Activated CD4-positive, alpha-beta T cell treated with anti-CD3 and anti-CD28 coated beads, Interleukin-2, amount 10 ng/mL, durations not matched to agents 24 days and 14 days (primary cell): ENCODE data around the gene ABTB2. TPM values are rescaled to one million over a fixed set of nuclear protein-coding genes. Genes with fewer than 3 reads are reported as not detected.
"Not testable (repeated sequence)": the region's sequence is repeated elsewhere in the genome, so short reads cannot be mapped to it uniquely, and the experiment has no call there.

Experiments used
- DNase-seq: peaks from one replicate; pipeline ENCODE4 v3.0.0; 2022
- H3K27ac Mint-ChIP-seq: one replicate; pipeline ENCODE4 v1.8.0; 2022; ENCODE audit warnings: mild to moderate bottlenecking, mixed read lengths
- H3K27me3 Mint-ChIP-seq: one replicate; pipeline ENCODE4 v1.8.0; 2022; ENCODE audit warnings: mixed read lengths
- H3K36me3 Mint-ChIP-seq: one replicate; pipeline ENCODE4 v1.8.0; 2022; ENCODE audit warnings: low read depth, mild to moderate bottlenecking, mixed read lengths
- H3K4me1 Mint-ChIP-seq: one replicate; pipeline ENCODE4 v1.8.0; 2021; ENCODE audit warnings: mixed read lengths
- H3K4me3 Mint-ChIP-seq: one replicate; pipeline ENCODE4 v1.8.0; 2022; ENCODE audit warnings: mild to moderate bottlenecking, moderate library complexity, mixed read lengths
- H3K9me3 Mint-ChIP-seq: one replicate; pipeline ENCODE4 v1.8.0; 2021; ENCODE audit warnings: mixed read lengths
- intact Hi-C: fragments of 100-400 bp; cut with micrococcal nuclease; formaldehyde crosslinking; loops from one replicate; pipeline ENCODE4 v1.15.1; 2023
- total RNA-seq: library from RNA; stranded (reverse); gene quantifications from 2 replicates; pipeline ENCODE4 v1.2.3, GENCODE V29; 2022

Gene ABTB2
- total RNA-seq, 1 donor from 2014 or later: 13.1 TPM

DNA sequence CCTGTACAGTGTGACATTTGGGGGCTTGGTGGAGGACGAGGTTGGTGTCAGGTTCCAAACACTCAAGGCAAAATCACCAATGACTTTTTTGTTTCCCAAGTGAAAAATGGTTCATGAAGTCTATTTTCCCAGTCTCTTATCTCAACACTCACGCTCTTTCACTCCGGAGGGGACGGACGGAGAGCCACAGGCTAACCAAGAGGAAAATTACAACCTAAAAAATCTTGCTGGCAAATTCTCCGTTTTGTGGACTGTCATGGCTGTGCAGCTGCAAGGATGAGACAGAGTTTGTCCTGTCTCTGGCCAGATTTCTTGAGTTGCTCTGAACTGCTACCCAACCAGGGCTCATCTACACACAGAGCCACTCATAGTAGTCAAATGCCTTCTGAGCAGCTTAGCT is 101.2 kb downstream of the ABTB2 start:
- H3K9me3 Mint-ChIP-seq: no peaks in the 10 kb centered on the region
- intact Hi-C loops: no loop called here
- peaks cover 14% of the 10 kb centered on the region for H3K4me1 Mint-ChIP-seq

GRCh38 chr11:34256150-34256549 is 101.7 kb downstream of the ABTB2 start:
- H3K36me3 Mint-ChIP-seq: peaks cover 2% of the 10 kb centered on the region
- peaks cover 28% of the 10 kb centered on the region for H3K27me3 Mint-ChIP-seq
- no peaks in the 10 kb centered on the region for H3K9me3 Mint-ChIP-seq

More for the DNA sequence above, 101.2 kb downstream of the ABTB2 start:
- Mint-ChIP-seq H3K27ac (no peak overlapping the region), H3K4me3 (no peak overlapping the region), H3K27me3 (peaks cover 26% of the 10 kb centered on the region), H3K36me3 (peaks cover 2% of the 10 kb centered on the region)
- no peak for DNase-seq

DNA sequence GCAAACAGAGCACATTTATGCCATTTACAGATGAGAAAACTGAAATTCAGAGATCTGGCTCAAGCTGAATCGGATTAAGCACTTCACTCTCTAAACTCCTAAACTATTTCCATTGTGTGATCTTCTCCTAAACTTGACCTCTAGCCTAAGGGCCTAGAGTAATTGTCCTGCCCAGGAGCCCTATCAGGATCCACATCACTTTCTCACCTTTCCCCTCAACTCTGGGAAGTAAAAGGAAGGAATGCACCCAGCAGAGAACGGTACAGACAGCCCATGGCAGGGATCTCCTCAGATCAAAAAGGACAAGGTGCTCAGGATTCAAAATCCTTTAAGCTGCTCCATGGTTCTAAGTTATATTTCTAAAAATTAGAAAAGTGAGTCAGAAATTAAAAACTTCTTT is 102.7 kb downstream of the ABTB2 start:
- no peak for DNase-seq
- H3K27me3 Mint-ChIP-seq: peaks cover 25% of the 10 kb centered on the region
- intact Hi-C loops: no loop called here
- peaks cover 2% of the 10 kb centered on the region for H3K36me3 Mint-ChIP-seq
- peaks cover 29% of the 10 kb centered on the region for H3K4me1 Mint-ChIP-seq
- no peaks in the 10 kb centered on the region for H3K9me3 Mint-ChIP-seq
- no peak overlapping the region for H3K4me3 Mint-ChIP-seq
- H3K27ac Mint-ChIP-seq: no peak overlapping the region

More at GRCh38 chr11:34256150-34256549, 101.7 kb downstream of the ABTB2 start:
- intact Hi-C loops: no loop called here
- DNase-seq: no peak
- Mint-ChIP-seq H3K4me1 (peaks cover 19% of the 10 kb centered on the region), H3K27ac (no peak overlapping the region), H3K4me3 (no peak overlapping the region)

DNA sequence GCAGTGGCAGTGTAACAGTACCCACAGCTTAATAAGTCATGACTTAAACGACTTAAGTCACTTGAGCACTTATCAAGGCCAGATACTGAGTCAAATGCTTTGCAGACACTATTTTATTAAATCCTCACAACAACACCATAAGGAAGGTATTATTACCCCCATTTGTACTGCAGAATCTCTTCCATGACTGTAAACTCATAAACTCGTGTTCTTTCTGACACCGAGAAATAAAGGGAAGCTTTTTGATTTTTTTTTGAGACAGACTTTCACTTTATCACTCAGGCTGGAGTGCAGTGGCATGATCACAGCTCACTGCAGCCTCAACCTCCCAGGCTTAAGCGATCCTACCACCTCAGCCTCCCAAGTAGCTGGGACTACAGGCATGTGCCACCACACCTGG is 103.8 kb downstream of the ABTB2 start:
- peaks cover 26% of the 10 kb centered on the region for H3K27me3 Mint-ChIP-seq
- H3K9me3 Mint-ChIP-seq: no peaks in the 10 kb centered on the region
- no peak overlapping the region for H3K4me3 Mint-ChIP-seq
- H3K4me1 Mint-ChIP-seq: peaks cover 40% of the 10 kb centered on the region
- H3K36me3 Mint-ChIP-seq: peaks cover 2% of the 10 kb centered on the region
- intact Hi-C loops: no loop called here
- no peak overlapping the region for H3K27ac Mint-ChIP-seq
- no peak for DNase-seq

GRCh38 chr11:34252651-34253050 is 105.2 kb downstream of the ABTB2 start:
- intact Hi-C loops: no loop called here
- no peak for DNase-seq
- peaks cover 2% of the 10 kb centered on the region for H3K36me3 Mint-ChIP-seq
- H3K27ac Mint-ChIP-seq: no peak overlapping the region
- H3K9me3 Mint-ChIP-seq: no peaks in the 10 kb centered on the region
- no peak overlapping the region for H3K4me3 Mint-ChIP-seq
- peaks cover 21% of the 10 kb centered on the region for H3K27me3 Mint-ChIP-seq
- H3K4me1 Mint-ChIP-seq: peaks cover 50% of the 10 kb centered on the region

GRCh38 chr11:34252015-34252414 is 105.8 kb downstream of the ABTB2 start:
- Mint-ChIP-seq H3K27ac (no peak overlapping the region), H3K4me1 (peaks cover 57% of the 10 kb centered on the region)

DNA sequence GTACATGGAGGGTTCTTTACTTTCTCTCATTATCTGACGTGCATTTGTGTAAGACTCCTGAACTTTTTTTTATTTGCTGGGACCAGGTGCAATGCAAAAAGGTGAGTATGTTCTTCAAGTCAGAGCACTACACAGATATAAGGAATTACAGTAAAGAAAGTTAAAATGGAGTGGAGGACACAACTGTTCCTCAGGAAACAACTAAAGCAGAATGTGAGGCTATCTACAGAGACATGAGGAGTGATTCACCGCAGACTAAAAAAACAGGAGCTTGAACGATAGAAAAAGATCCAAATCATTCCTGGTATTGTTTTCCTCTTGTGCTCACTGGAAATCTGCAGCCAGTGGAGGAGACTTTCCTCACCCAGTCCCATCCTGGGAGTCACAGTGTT is 106.2 kb downstream of the ABTB2 start:
- H3K27ac Mint-ChIP-seq: peak overlapping the region; percentile 49
- H3K27me3 Mint-ChIP-seq: peaks cover 17% of the 10 kb centered on the region
- H3K4me3 Mint-ChIP-seq: peak overlapping the region; percentile 56
- no peak for DNase-seq
- intact Hi-C loops: loop anchor here (1.0 kb wide), 1 partner anchor 199 kb away; no protein-coding TSS in a partner anchor
- no peaks in the 10 kb centered on the region for H3K36me3 Mint-ChIP-seq
- peaks cover 3% of the 10 kb centered on the region for H3K9me3 Mint-ChIP-seq
- peaks cover 60% of the 10 kb centered on the region for H3K4me1 Mint-ChIP-seq

More at GRCh38 chr11:34252015-34252414, 105.8 kb downstream of the ABTB2 start:
- H3K27me3 Mint-ChIP-seq: peaks cover 19% of the 10 kb centered on the region
- intact Hi-C loops: no loop called here
- H3K36me3 Mint-ChIP-seq: peaks cover 2% of the 10 kb centered on the region
- peaks cover 3% of the 10 kb centered on the region for H3K9me3 Mint-ChIP-seq
- DNase-seq: no peak
- no peak overlapping the region for H3K4me3 Mint-ChIP-seq

- Mint-ChIP-seq H3K9me3 (peaks cover 3% of the 10 kb centered on the region), H3K27ac (peak overlapping the region; percentile 49), H3K4me1 (peaks cover 64% of the 10 kb centered on the region), H3K27me3 (peaks cover 16% of the 10 kb centered on the region), H3K36me3 (no peaks in the 10 kb centered on the region), H3K4me3 (peak overlapping the region; percentile 56)
- DNase-seq: peak; percentile 86
- intact Hi-C loops: loop anchor here (1.0 kb wide), 1 partner anchor 199 kb away; no protein-coding TSS in a partner anchor
These were observed 106.8 kb downstream of the ABTB2 start for GRCh38 chr11:34250732-34251588.

GRCh38 chr11:34250211-34250610 is 107.6 kb downstream of the ABTB2 start:
- intact Hi-C loops: no loop called here
- DNase-seq: no peak
- Mint-ChIP-seq H3K9me3 (peaks cover 3% of the 10 kb centered on the region), H3K4me1 (peaks cover 71% of the 10 kb centered on the region), H3K4me3 (no peak overlapping the region), H3K36me3 (no peaks in the 10 kb centered on the region), H3K27me3 (peaks cover 14% of the 10 kb centered on the region), H3K27ac (peak overlapping the region; percentile 19)

- Mint-ChIP-seq H3K27ac (no peak overlapping the region), H3K4me3 (no peak overlapping the region)
These were observed 108.4 kb downstream of the ABTB2 start for GRCh38 chr11:34249439-34249838.

GRCh38 chr11:34246511-34246910 is 111.3 kb downstream of the ABTB2 start:
- intact Hi-C loops: loop anchor here (5.0 to 10.0 kb wide), 5 partner anchors 352 to 898 kb away; partner anchors contain the start of gene LMO2
- H3K9me3 Mint-ChIP-seq, H3K4me3 Mint-ChIP-seq, DNase-seq, H3K27ac Mint-ChIP-seq, H3K27me3 Mint-ChIP-seq, H3K36me3 Mint-ChIP-seq: not testable (repeated sequence)
- H3K4me1 Mint-ChIP-seq: peaks cover 89% of the 10 kb centered on the region

More at GRCh38 chr11:34249439-34249838, 108.4 kb downstream of the ABTB2 start:
- peaks cover 11% of the 10 kb centered on the region for H3K27me3 Mint-ChIP-seq
- H3K36me3 Mint-ChIP-seq: no peaks in the 10 kb centered on the region
- intact Hi-C loops: loop anchor here (5.0 to 10.0 kb wide), 5 partner anchors 355 to 895 kb away; partner anchors contain the start of gene LMO2
- peaks cover 77% of the 10 kb centered on the region for H3K4me1 Mint-ChIP-seq
- no peak for DNase-seq
- peaks cover 3% of the 10 kb centered on the region for H3K9me3 Mint-ChIP-seq

DNA sequence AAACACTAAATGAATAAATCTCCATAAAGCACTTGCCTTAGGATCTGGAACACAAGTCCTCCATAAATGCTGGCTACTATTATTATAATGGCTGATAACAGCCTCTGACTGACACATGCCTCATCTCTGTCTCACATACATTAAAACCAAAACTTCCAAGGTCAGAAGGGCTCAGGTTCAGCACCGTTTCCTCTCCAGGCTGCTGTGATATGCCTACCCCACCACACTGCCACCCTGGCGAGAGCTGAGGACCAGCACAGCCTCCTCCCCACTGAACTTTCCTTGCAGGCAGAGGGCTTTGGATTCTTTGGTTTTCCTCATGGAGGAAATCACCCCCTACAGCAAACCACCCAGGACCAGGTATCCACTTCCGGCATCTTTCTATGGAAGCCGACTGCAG is 112.8 kb downstream of the ABTB2 start:
- peak; percentile 65 for DNase-seq
- Mint-ChIP-seq H3K27me3 (peaks cover 2% of the 10 kb centered on the region), H3K4me1 (peaks cover 85% of the 10 kb centered on the region), H3K4me3 (peak overlapping the region; percentile 62), H3K9me3 (peaks cover 3% of the 10 kb centered on the region), H3K36me3 (no peaks in the 10 kb centered on the region), H3K27ac (peak overlapping the region; percentile 16)
- intact Hi-C loops: loop anchor here (2.0 to 10.0 kb wide), 6 partner anchors 114 to 900 kb away; partner anchors contain the start of genes ABTB2 and LMO2

GRCh38 chr11:34243600-34244464 is 114.0 kb downstream of the ABTB2 start:
- H3K9me3 Mint-ChIP-seq: peaks cover 3% of the 10 kb centered on the region
- peak overlapping the region; percentile 72 for H3K27ac Mint-ChIP-seq
- H3K4me1 Mint-ChIP-seq: peaks cover 80% of the 10 kb centered on the region
- H3K4me3 Mint-ChIP-seq: peak overlapping the region; percentile 62
- H3K36me3 Mint-ChIP-seq: no peaks in the 10 kb centered on the region
- H3K27me3 Mint-ChIP-seq: no peaks in the 10 kb centered on the region
- intact Hi-C loops: loop anchor here (1.0 to 10.0 kb wide), 7 partner anchors 10 to 901 kb away; partner anchors contain the start of genes ABTB2 and LMO2
- DNase-seq: peak; percentile 82
